HepG2 (cell line): Measurements from ENCODE around the gene UBE4A. TPM values are rescaled to one million over a fixed set of nuclear protein-coding genes. Genes with fewer than 3 reads are reported as not detected.
A peak's percentile ranks its signal among the peaks of the same experiment; 100 is the strongest.

Experiments used
- ATRX ChIP-seq: sonication (generic); formaldehyde crosslinking; IDR thresholded peaks from 2 replicates; pipeline ENCODE4 v1.4.0; 2020; ENCODE audit warnings: missing genetic modification reagents, borderline replicate concordance
- GATAD2A ChIP-seq: IDR thresholded peaks from 2 replicates; pipeline ENCODE4 v1.6.1; 2016
- HMG20B ChIP-seq: conservative IDR thresholded peaks from 2 replicates; pipeline ENCODE4 v1.6.1; 2016; ENCODE audit warnings: missing genetic modification reagents, missing compliant biosample characterization
- KMT2B ChIP-seq: IDR thresholded peaks from 2 replicates; pipeline ENCODE4 v1.6.1; 2016; ENCODE audit warnings: missing genetic modification reagents, missing compliant biosample characterization
- MAFF ChIP-seq: IDR thresholded peaks from 2 replicates; pipeline ENCODE4 v1.6.1; 2011; ENCODE audit warnings: low read depth, low read length, improper control_type of control experiment
- MIXL1 ChIP-seq: IDR thresholded peaks from 2 replicates; pipeline ENCODE4 v1.6.1; 2016
- MTA1 ChIP-seq: sonication (generic); formaldehyde crosslinking; IDR thresholded peaks from 2 replicates; pipeline ENCODE4 v1.4.0; 2020; ENCODE audit warnings: missing genetic modification reagents, mild to moderate bottlenecking, borderline replicate concordance
- MXD4 ChIP-seq: IDR thresholded peaks from 2 replicates; pipeline ENCODE4 v1.6.1; 2016; ENCODE audit warnings: mild to moderate bottlenecking, missing biosample characterization, missing genetic modification reagents
- MYNN ChIP-seq: sonication (generic); formaldehyde crosslinking; IDR thresholded peaks from 2 replicates; pipeline ENCODE4 v1.4.0; 2020; ENCODE audit warnings: mild to moderate bottlenecking, low read depth, missing genetic modification reagents
- PHB2 ChIP-seq: fragments of 450-650 bp; IDR thresholded peaks from 2 replicates; pipeline ENCODE4 v1.6.1; 2018; ENCODE audit not compliant: partially characterized antibody
- PHF21A ChIP-seq: sonication (generic); formaldehyde crosslinking; IDR thresholded peaks from 2 replicates; pipeline ENCODE4 v1.5.0; 2020; ENCODE audit warnings: mild to moderate bottlenecking, missing genetic modification reagents
- SALL1 ChIP-seq: sonication (generic); formaldehyde crosslinking; IDR thresholded peaks from 2 replicates; pipeline ENCODE4 v1.8.0; 2022; ENCODE audit warnings: mild to moderate bottlenecking, missing genetic modification reagents
- STAT5B ChIP-seq: sonication (generic); formaldehyde crosslinking; IDR thresholded peaks from 2 replicates; pipeline ENCODE4 v1.4.0; 2020; ENCODE audit warnings: missing genetic modification reagents
- ZFP36L2 ChIP-seq: sonication (generic); formaldehyde crosslinking; IDR thresholded peaks from 2 replicates; pipeline ENCODE4 v1.4.0; 2020; ENCODE audit warnings: missing genetic modification reagents
- ZNF382 ChIP-seq: sonication (generic); formaldehyde crosslinking; IDR thresholded peaks from 2 replicates; pipeline ENCODE4 v1.5.0; 2020; ENCODE audit warnings: missing genetic modification reagents, mild to moderate bottlenecking, borderline replicate concordance
- ZNF549 ChIP-seq: sonication (generic); formaldehyde crosslinking; IDR thresholded peaks from 2 replicates; pipeline ENCODE4 v1.5.0; 2020; ENCODE audit warnings: missing genetic modification reagents
- ZNF619 ChIP-seq: sonication (generic); formaldehyde crosslinking; IDR thresholded peaks from 2 replicates; pipeline ENCODE4 v1.4.0; 2020; ENCODE audit warnings: mild to moderate bottlenecking, missing genetic modification reagents
- ZNF766 ChIP-seq: sonication (generic); formaldehyde crosslinking; IDR thresholded peaks from 2 replicates; pipeline ENCODE4 v1.5.0; 2020; ENCODE audit warnings: missing genetic modification reagents, borderline replicate concordance
- ZSCAN21 ChIP-seq: sonication (generic); formaldehyde crosslinking; IDR thresholded peaks from 2 replicates; pipeline ENCODE4 v1.8.0; 2022; ENCODE audit warnings: mild to moderate bottlenecking, missing genetic modification reagents, moderate library complexity, borderline replicate concordance
- polyA plus RNA-seq, 8 experiments: library from polyadenylated mRNA; depleted of rRNA in 3 of 8; stranded (reverse) in 7 of 8; unstranded in 1 of 8; fragments of >200 nt; fragmentation: Illumina TruSeq in 4 of 8; extraction: Trizol in 4 of 8; gene quantifications; 2 replicates each; pipeline versions ENCODE4 v1.2.1 to v1.2.3, GENCODE V29; 2011 to 2016; ENCODE audit warnings: low read depth in 4 of 8, missing spikeins in 1 of 8, mixed read lengths in 1 of 8; ENCODE audit not compliant: insufficient read depth in 1 of 8
- total RNA-seq, 5 experiments: library from RNA; depleted of rRNA; stranded (reverse); fragments of >200 nt; fragmentation: Illumina TruSeq; extraction: Trizol; gene quantifications; 2 replicates each; pipeline ENCODE4 v1.2.3, GENCODE V29; 2016; ENCODE audit warnings: low read depth in 1 of 5
- TF ChIP-seq, protein P1 (sequence below): sonication (generic); formaldehyde crosslinking; IDR thresholded peaks from 2 replicates; pipeline ENCODE4 v1.4.0; 2020; ENCODE audit warnings: missing genetic modification reagents
- TF ChIP-seq, protein P2 (sequence below): sonication (generic); formaldehyde crosslinking; IDR thresholded peaks from 2 replicates; pipeline ENCODE4 v1.5.0; 2020; ENCODE audit warnings: missing genetic modification reagents
- TF ChIP-seq, protein P3 (sequence below): sonication (generic); formaldehyde crosslinking; IDR thresholded peaks from 2 replicates; pipeline ENCODE4 v1.8.0; 2022; ENCODE audit warnings: low read depth, missing genetic modification reagents
- TF ChIP-seq, protein P4 (sequence below): sonication (generic); formaldehyde crosslinking; conservative IDR thresholded peaks from 2 replicates; pipeline ENCODE4 v1.8.1; 2023; ENCODE audit warnings: missing genetic modification reagents
- TF ChIP-seq, protein P5 (sequence below): sonication (generic); formaldehyde crosslinking; IDR thresholded peaks from 2 replicates; pipeline ENCODE4 v1.4.0; 2020; ENCODE audit warnings: mild to moderate bottlenecking, missing genetic modification reagents

The UBE4A gene
- total and polyA plus RNA-seq, 2 of the 13 experiments (the other 11 are each of a cell fraction or from before 2014, with no cell fraction given), result 15.1 to 32.7 TPM

DNA sequence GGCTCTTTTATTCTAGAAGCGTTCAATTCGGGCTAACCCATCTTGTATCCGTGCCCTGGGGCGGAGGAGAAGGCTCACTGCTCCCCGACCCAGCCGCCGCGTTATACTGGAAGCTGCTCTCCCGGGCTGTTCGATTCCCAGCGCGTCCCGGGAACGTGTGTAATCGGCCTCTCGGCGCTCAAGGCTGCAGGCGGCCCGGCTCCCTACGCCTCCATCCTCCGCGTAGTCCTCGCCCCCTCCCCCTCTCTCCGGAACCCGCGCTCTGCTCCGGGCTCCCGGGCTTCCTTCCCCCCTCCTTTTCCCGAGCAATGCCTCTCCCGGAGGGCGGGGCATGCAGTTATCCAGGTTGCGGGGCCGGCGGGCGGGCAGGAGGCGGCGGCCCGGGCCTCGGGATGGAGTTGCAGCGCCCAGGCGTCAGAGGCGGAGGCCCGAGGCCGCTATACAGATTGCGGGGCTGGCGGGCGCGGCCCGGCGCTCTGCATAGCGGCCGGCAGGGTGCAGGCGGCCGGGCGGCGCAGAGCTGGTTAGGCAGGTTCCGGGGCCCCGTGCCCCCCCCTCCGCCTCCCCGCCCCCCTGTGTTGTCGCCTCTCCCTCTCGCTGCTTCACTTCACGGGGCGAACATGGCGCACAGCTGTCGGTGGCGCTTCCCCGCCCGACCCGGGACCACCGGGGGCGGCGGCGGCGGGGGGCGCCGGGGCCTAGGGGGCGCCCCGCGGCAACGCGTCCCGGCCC is 76.7 kb downstream of the UBE4A start, which contains the start of gene KMT2A (continued):
- TF ChIP-seq, protein P1, sequence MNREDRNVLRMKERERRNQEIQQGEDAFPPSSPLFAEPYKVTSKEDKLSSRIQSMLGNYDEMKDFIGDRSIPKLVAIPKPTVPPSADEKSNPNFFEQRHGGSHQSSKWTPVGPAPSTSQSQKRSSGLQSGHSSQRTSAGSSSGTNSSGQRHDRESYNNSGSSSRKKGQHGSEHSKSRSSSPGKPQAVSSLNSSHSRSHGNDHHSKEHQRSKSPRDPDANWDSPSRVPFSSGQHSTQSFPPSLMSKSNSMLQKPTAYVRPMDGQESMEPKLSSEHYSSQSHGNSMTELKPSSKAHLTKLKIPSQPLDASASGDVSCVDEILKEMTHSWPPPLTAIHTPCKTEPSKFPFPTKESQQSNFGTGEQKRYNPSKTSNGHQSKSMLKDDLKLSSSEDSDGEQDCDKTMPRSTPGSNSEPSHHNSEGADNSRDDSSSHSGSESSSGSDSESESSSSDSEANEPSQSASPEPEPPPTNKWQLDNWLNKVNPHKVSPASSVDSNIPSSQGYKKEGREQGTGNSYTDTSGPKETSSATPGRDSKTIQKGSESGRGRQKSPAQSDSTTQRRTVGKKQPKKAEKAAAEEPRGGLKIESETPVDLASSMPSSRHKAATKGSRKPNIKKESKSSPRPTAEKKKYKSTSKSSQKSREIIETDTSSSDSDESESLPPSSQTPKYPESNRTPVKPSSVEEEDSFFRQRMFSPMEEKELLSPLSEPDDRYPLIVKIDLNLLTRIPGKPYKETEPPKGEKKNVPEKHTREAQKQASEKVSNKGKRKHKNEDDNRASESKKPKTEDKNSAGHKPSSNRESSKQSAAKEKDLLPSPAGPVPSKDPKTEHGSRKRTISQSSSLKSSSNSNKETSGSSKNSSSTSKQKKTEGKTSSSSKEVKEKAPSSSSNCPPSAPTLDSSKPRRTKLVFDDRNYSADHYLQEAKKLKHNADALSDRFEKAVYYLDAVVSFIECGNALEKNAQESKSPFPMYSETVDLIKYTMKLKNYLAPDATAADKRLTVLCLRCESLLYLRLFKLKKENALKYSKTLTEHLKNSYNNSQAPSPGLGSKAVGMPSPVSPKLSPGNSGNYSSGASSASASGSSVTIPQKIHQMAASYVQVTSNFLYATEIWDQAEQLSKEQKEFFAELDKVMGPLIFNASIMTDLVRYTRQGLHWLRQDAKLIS (CRISPR knock-in tag), result no peak
- TF ChIP-seq ATRX (CRISPR knock-in tag) (no peak), MXD4 (CRISPR knock-in tag) (peak; percentile 58; the same call in 1 of the 2 replicates), SALL1 (CRISPR knock-in tag) (peak; percentile 51), ZNF766 (CRISPR knock-in tag) (no peak), GATAD2A (0 out of 2 replicates have a peak, but pooled peaks have one; percentile 34), ZNF382 (CRISPR knock-in tag) (no peak), ZNF619 (CRISPR knock-in tag) (no peak), KMT2B (CRISPR knock-in tag) (peak; percentile 79), PHB2 (no peak), ZFP36L2 (CRISPR knock-in tag) (no peak), MIXL1 (peak; percentile 36; the same call in 1 of the 2 replicates), MTA1 (CRISPR knock-in tag) (no peak), ZNF549 (CRISPR knock-in tag) (no peak), MYNN (no peak), PHF21A (peak; percentile 87), HMG20B (CRISPR knock-in tag) (peak; percentile 9; the same call in 1 of the 2 replicates), MAFF (no peak), STAT5B (CRISPR knock-in tag) (no peak), ZSCAN21 (CRISPR knock-in tag) (peak; percentile 71)
- TF ChIP-seq, protein P2, sequence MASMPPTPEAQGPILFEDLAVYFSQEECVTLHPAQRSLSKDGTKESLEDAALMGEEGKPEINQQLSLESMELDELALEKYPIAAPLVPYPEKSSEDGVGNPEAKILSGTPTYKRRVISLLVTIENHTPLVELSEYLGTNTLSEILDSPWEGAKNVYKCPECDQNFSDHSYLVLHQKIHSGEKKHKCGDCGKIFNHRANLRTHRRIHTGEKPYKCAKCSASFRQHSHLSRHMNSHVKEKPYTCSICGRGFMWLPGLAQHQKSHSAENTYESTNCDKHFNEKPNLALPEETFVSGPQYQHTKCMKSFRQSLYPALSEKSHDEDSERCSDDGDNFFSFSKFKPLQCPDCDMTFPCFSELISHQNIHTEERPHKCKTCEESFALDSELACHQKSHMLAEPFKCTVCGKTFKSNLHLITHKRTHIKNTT (CRISPR knock-in tag), result no peak
- TF ChIP-seq, protein P3, sequence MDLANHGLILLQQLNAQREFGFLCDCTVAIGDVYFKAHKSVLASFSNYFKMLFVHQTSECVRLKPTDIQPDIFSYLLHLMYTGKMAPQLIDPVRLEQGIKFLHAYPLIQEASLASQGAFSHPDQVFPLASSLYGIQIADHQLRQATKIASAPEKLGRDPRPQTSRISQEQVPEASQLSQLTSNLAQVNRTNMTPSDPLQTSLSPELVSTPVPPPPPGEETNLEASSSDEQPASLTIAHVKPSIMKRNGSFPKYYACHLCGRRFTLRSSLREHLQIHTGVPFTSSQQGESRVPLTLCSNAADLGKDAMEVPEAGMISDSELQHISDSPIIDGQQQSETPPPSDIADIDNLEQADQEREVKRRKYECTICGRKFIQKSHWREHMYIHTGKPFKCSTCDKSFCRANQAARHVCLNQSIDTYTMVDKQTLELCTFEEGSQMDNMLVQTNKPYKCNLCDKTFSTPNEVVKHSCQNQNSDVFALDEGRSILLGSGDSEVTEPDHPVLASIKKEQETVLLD (CRISPR knock-in tag), result peak; percentile 92
- TF ChIP-seq, protein P4, sequence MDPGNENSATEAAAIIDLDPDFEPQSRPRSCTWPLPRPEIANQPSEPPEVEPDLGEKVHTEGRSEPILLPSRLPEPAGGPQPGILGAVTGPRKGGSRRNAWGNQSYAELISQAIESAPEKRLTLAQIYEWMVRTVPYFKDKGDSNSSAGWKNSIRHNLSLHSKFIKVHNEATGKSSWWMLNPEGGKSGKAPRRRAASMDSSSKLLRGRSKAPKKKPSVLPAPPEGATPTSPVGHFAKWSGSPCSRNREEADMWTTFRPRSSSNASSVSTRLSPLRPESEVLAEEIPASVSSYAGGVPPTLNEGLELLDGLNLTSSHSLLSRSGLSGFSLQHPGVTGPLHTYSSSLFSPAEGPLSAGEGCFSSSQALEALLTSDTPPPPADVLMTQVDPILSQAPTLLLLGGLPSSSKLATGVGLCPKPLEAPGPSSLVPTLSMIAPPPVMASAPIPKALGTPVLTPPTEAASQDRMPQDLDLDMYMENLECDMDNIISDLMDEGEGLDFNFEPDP, result no peak
- TF ChIP-seq, protein P5, sequence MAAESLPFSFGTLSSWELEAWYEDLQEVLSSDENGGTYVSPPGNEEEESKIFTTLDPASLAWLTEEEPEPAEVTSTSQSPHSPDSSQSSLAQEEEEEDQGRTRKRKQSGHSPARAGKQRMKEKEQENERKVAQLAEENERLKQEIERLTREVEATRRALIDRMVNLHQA (CRISPR knock-in tag), result no peak
